Dedifferentiated amniotic fluid mesenchymal stem cell (primary cell): Measurements from ENCODE around the gene TMEM240.
"Not testable (repeated sequence)": the region's sequence is repeated elsewhere in the genome, so short reads cannot be mapped to it uniquely, and the experiment has no call there.

Source experiments
- DNase-seq: peaks from one replicate; pipeline ENCODE4 v3.0.0-alpha.2; 2016; ENCODE audit errors: extremely low spot score

Gene TMEM240

DNA sequence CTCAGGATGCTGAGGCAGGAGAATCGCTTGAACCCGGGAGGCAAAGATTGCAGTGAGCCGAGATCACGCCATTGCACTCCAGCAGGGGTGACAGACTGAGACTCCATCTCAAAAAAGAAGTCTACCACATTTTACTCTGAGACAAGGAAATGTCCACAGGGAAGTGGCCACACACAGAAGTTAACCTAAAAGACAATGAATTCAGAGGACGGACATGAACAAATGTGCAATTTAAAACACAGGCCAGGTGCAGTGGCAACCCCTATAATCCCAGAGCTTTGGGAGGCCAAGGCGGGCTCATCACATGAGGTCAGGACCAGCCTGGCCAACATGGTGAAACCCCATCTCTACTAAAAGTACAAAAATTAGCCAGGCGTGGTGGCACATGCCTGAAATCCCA lies 17.3 kb upstream of the TMEM240 start:
- not testable (repeated sequence) for DNase-seq

DNA sequence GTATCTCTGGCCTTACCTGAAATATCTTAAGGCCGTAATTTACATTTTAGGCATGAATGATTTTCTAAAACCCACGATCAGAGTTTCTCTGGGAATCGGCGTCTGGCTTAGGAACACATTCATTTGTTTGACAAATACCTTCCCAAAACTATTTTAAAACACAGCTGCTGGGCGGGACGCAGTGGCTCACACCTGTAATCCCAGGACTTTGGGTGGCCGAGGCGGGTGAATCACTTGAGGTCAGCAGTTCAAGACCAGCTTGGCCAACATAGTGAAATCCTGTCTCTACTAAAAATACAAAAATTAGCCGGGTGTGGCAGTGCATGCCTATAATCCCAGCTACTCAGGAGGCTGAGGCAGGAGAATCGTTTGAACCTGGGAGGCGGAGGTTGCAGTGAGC lies 16.5 kb upstream of the TMEM240 start:
- DNase-seq, result not testable (repeated sequence)

GRCh38 chr1:1556505-1556904 lies 16.1 kb upstream of the TMEM240 start:
- DNase-seq, result no peak

DNA sequence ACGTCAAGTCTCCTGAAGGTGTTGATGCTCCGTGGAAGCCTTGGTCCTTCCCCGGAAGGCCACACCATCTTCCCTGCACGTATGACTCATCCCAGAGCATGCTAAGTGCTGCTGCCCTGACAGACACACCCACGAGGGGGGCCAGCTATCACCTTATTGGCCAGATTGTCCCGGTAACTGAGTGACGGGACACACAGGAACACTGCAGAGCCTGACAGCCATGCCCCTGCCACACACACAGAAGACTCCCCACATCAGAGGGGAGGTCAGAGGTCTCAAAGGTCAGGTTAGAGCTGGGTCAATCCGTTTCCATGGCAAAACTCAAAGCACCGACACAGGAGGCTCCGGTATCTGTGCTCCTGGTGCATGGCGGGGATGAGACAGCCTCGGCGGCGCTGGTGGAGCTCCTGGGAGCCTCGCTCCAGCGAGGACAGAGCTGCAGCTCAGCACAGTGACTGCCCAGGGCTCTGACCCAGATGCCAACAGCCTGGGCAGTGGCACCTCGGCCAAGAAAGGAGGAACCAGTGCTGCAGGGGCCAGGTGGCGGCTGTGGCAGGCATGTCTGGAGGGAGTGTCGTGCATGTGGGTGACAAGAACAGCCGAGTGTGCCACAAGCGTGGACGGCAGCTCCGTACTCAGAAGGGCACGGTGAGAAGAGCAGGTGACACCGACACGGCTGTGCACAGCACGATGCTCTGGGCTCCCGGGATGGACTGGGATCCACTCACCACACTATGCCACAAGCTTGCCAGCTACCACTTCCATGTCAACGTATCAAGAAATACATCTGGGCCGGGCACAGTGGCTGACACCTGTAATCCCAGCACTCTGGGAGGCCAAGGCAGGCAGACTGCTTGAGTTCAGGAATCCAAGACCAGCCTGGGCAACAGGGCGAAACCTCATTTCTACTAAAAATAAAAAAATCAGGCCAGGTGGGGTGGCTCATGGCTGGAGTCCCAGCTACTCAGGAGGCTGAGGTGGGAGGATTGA lies 14.8 kb upstream of the TMEM240 start:
- DNase-seq, result no peak

DNA sequence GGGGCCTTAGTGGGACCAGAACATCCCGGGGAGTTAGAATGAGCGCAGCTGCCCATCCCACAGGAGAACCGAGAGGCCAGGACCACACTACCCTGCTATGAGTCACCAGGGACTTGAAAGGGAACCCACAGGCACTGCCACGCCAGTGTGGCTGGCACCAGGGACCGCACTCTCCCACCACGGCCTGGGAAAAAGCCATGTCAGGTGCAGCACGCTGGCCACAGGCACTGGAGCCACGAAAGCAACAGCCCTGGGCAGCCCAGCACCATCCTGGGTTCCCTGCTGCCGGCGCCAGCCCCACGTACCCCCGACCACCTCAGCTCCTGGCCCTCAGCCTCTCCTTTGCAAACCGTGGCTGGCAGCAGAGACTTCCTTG lies 14.1 kb upstream of the TMEM240 start:
- no peak for DNase-seq

GRCh38 chr1:1553821-1554494 lies 13.5 kb upstream of the TMEM240 start:
- no peak for DNase-seq

- no peak for DNase-seq
These were observed 11.8 kb upstream of the TMEM240 start for GRCh38 chr1:1552263-1552639.

DNA sequence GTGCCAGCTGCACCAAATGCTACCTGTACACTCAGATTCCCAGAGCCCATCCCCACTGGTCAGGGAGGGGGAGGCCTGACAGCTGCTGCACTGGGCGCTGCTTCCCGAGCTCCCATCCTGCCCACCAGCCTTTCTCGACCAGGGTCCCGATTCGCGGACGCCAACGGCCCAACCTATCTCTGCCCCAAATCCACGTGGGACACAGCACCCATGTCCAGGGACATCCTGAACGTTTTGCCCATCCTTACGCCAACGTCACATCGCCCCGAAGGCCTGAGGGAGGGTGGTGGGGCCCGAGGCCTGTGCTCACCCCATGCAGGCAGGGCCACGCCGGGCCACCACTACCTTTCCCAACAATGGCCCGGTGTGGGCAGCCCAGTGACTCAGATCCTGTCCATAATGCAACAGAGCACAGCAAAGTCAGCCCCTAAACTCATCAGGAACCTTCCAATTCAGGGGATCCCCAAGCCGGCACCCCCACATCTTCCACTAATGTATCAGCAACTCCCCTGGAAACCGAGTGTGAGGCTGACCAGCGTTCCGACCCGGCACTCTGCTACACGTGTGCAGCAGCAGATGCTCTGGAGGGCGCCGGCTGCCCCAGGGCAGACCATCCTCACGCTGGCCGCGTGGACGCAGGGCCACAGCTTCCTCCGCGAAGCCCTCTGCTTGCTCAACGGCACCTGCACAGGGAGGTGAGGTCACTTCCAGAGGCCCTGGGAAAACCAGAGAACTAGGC lies 11.3 kb upstream of the TMEM240 start:
- DNase-seq, result no peak

- no peak for DNase-seq
These were observed 10.4 kb upstream of the TMEM240 start for GRCh38 chr1:1550591-1551432.

DNA sequence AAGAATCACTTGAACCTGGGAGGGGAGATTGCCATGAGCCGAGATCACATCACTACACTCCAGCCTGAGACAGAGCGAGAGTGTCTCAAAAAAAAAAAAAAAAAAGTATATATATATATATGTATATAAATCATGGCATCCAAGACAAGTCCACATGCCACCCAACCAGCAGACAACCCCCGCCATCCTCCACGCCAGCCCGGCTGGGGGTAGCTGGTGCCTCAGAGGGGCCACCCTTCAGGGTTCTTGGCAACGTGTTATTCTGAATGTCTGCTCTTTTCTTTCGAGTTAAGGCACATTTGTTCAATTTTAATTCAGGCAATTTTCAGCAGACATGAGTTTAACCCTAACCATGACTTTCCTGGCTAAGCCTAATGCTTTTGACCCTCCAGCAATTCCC lies 9.7 kb upstream of the TMEM240 start:
- DNase-seq, result no peak

DNA sequence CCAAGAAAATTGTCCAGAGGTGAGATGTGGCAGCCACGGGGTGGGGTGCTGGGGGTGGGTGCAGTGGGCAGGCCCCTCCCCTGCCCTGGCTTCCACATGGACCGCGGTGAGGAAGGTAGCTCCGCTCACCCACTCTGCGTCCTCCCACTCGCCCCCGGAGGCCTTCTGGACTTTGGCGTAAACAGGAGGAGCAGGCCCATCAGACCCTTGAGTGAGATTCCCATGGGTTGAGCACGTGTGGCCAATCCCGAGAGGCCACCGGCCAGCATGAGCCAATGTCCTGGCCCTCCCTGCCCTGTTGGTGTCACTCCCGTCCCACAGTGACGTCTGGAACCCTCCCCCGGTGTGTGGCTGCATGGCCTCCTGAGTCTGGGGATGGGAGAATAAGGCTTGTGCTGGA lies 8.2 kb upstream of the TMEM240 start:
- no peak for DNase-seq

DNA sequence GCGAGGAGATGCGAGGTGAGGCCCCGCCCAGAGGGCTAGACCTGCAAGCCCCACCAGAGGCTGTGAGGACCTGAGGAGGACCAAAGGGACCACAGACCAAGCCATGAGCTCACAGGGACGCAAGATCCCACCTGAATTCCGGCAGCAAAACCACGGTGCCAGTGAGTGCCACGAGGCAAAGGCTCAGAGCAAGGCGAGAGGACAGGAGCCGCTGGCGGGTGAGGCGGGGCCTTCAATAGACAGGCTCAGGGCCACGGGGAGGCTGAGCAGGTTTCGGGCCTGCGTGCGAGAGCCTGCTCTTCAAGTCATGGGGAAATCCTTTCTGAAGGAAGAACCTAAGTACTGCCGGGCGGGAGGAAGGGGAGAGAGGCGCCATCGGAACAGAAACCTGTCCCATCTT lies 7.1 kb upstream of the TMEM240 start:
- no peak for DNase-seq

DNA sequence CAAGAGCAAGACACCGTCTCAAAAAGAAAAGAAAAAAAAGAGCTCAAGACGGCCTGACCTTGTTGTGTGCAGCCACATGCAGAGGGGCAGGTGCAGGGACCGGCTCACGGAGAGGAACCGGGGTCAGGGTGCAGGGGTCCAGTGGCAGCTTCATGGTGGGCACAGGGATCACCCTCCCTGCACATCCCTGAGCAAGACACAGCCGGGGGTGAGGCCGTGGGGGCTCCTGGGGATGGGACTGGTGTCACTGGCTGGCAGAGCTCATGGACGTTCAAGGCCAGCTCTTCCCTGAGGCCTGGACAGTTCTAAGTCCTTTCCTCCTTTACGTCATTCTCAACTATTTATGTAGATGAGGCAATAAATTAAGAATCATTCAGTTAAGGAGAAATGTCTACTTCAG lies 6.6 kb upstream of the TMEM240 start:
- no peak for DNase-seq

DNA sequence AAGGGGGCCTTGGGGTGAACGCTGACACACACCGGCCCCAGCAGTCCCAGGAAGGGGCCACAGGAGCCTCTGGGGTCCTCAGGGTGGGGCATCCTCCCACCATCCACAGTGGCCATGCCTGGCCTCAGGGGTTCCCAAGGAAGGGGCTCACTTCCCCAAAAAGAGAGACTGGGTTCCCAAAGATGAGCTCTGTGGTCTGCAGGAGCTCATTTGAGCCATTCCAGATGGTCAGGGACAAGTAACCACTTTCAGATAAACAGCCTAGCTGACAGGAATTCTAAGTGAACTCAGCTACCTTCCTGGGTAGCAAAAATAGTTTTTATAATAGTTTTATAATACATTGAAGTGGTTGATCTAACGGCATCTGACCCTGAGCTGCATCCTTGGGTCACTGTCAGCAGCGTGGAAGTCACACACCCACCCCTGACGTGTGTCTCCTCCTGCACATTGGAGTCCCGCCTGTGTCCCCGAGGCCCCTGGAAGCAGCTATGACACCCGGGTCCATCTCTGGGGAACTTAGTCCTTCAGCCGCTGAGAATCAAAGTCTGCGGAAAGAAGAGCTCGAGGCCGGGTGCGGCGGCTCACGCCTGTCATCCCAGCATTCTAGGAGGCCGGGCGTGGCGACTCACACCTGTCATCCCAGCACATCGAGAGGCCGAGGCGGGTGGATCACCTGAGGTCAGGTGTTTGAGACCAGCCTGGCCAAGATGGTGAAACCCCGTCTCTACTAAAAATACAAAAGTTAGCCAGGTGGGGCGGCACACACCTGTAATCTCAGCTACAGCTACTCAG lies 5.7 kb upstream of the TMEM240 start:
- DNase-seq, result no peak

GRCh38 chr1:1544544-1544943 lies 4.1 kb upstream of the TMEM240 start:
- DNase-seq, result no peak

DNA sequence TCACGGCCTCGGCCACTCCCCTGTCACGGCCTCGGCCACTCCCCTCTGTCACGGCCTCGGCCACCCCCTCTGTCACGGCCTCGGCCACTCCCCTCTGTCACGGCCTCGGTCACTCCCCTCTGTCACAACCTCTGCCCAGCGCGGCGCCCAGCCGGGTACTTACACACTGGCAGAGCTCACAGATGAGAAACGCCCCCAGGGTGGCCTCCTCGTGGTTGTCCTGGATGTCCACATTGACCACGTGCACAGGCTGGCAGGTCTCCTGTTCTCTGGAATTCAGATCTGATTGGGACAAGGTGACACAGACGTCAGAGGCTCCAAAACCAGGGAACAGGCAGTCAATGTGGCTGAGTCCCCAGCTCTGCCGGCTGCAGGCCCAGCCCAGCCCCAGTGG lies 3.3 kb upstream of the TMEM240 start:
- no peak for DNase-seq

DNA sequence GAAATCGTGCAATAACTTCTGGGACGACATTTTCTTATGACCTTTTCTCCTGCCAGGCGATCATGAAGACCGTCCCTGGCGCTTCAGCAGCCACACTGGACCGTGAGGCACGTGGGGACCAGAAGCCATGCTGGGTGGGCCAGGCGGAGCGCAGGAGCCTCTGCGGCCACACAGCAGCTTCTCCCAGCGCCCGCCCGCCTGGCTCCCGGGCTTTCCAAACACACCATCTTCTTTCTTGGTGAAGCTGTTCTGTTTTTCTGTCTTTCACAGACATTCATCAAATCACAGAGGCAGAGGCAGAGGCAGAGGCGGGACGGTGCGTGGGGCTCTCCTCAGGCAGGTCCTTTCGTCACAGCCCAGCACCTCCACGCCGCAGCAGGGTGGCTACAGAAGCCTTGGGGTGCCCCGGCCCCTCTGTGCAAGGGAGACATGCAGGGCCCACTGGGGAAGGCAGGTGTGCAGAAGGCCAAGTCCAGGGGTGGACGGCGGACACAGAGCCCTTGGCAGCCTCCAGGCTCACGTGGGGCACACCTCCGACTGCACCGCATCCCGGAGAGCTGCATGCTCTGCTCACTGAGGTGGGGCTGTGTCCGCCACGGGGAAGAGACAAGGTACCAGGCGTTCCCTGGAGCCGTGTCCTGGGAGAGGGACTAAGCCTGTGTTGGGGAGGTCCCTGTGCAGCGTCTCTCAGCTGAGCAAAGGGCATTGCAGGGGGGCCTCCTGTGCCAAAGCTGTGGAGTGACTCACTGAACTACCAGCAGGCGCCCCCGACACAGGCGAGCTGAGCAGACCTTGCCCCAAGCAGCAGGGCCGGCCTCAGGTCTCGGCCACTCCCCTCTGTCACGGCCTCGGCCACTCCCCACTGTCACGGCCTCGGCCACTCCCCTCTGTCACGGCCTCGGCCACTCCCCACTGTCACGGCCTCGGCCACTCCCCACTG lies 2.6 kb upstream of the TMEM240 start:
- DNase-seq, result no peak

DNA sequence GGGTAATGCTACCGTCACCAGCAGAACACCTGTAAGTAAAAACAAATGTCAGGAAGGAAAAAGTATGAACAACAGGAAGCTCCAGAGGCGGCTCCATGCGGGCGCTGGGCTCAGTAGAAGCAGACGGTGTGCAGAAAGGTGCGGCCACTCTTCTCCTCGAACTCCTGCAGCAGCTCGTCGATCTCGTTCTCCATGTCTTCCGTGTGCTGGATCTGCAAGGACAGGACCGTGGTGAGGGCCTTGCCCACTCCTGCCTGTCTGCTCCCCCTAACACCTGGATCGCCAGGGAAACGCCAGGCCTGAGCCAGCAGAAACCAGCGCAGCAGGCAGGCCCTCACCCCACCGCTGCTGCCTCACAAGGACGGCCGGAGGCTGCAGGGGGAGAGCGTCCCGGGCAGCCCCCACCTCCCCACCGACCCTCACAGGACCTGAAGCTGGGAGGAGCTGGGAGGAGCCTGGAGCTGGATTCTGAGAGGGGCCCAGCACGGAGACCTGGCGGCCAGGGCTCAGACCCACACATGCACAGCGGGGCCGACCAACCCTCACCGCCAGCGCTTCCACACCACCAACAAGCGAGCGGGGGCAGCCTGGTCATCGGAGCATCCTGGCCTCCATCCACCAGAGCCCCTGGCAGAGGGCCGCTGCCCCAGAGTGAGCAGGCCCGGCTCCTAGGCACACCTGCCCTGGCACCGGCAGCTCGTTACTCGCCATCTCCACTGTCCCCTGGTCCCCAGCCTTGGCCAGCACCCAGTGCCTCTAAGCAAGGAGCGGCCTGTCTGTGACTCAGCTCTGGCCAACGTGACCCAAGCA lies 1.7 kb upstream of the TMEM240 start:
- no peak for DNase-seq
